Stomach smooth muscle (tissue), 2 donors: Measurements from ENCODE around the gene CLASP1.
"Not testable (repeated sequence)": the region's sequence is repeated elsewhere in the genome, so short reads cannot be mapped to it uniquely, and the experiment has no call there.

Experiments
- H3K27ac ChIP-seq: one replicate; pipeline ENCODE4 v1.7.0; 2013; ENCODE audit warnings: mild to moderate bottlenecking, low read length, inconsistent platforms
- H3K27me3 ChIP-seq, 2 donors: one replicate each; pipeline ENCODE4 v1.7.0; 2013; ENCODE audit warnings: low read length in 2 of 2; ENCODE audit not compliant: insufficient read depth in 2 of 2, control insufficient read depth in 1 of 2
- H3K36me3 ChIP-seq, 2 donors: one replicate each; pipeline ENCODE4 v1.7.0; 2013; ENCODE audit warnings: low read length in 2 of 2; ENCODE audit not compliant: control insufficient read depth in 2 of 2, insufficient read depth in 2 of 2
- H3K4me1 ChIP-seq: one replicate; pipeline ENCODE4 v1.7.0; 2013; ENCODE audit warnings: low read length; ENCODE audit not compliant: control insufficient read depth, insufficient read depth
- H3K4me3 ChIP-seq, 2 donors: one replicate each; pipeline ENCODE4 v1.7.0; 2013; ENCODE audit warnings: low read length in 2 of 2
- H3K9ac ChIP-seq, 2 donors: one replicate each; pipeline ENCODE4 v1.7.0; 2013; ENCODE audit warnings: low read length in 2 of 2, mild to moderate bottlenecking in 1 of 2
- H3K9me3 ChIP-seq, 2 donors: one replicate each; pipeline ENCODE4 v1.7.0; 2013; ENCODE audit warnings: low read length in 2 of 2; ENCODE audit not compliant: control insufficient read depth in 2 of 2
- donor health status: healthy.
- donor health status: Pancreatic carcinoma.

Gene CLASP1

DNA sequence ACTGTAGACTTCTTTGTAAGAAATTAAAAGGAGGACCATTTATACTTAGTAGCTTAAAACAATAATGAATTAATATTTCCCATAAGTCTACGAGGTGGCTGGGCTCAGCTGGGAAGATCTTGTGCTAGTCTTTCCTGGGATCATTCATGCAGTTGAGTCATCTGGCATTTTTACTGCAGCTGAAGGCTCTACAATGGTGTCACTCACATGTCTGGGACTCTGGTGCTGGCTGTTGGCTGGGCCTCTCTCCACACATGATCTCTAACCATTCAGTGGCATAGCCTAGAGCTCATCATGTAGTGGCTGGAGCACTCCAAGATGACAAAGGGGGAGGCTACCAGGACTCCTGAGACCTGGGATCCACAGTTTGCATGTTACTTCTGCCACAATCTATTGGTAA lies 35.5 kb downstream of the CLASP1 start:
- Histone ChIP-seq H3K36me3 (peaks cover 0 to 2% of the 10 kb centered on the region in 2 donors), H3K9ac (no peak overlapping the region), H3K4me3 (no peak overlapping the region), H3K27me3 (no peaks in the 10 kb centered on the region), H3K27ac (no peak overlapping the region), H3K4me1 (peaks cover 4% of the 10 kb centered on the region), H3K9me3 (no peaks in the 10 kb centered on the region)

DNA sequence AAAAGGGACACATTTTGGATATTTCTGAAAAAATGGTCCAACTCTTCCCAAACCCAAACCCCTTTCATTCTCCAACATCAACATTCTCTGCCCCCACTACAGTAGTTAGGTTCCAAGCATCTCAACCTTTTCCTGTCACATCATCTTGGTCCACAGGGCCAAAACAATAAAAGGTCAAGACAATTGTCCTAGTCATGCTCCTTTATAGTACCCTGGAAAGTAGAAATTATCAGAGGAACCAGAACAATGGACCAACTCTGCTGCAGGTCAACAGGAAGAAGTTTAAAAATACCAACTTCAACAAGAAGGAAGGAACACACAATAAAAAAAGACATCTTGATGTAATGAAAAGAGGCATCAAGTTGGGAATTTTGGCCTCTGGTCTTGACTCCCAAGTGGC lies 36.1 kb downstream of the CLASP1 start:
- Histone ChIP-seq H3K27ac (no peak overlapping the region), H3K9me3 (no peaks in the 10 kb centered on the region), H3K27me3 (no peaks in the 10 kb centered on the region), H3K4me1 (peaks cover 4% of the 10 kb centered on the region), H3K4me3 (no peak overlapping the region), H3K9ac (no peak overlapping the region), H3K36me3 (peaks cover 0 to 2% of the 10 kb centered on the region in 2 donors)

DNA sequence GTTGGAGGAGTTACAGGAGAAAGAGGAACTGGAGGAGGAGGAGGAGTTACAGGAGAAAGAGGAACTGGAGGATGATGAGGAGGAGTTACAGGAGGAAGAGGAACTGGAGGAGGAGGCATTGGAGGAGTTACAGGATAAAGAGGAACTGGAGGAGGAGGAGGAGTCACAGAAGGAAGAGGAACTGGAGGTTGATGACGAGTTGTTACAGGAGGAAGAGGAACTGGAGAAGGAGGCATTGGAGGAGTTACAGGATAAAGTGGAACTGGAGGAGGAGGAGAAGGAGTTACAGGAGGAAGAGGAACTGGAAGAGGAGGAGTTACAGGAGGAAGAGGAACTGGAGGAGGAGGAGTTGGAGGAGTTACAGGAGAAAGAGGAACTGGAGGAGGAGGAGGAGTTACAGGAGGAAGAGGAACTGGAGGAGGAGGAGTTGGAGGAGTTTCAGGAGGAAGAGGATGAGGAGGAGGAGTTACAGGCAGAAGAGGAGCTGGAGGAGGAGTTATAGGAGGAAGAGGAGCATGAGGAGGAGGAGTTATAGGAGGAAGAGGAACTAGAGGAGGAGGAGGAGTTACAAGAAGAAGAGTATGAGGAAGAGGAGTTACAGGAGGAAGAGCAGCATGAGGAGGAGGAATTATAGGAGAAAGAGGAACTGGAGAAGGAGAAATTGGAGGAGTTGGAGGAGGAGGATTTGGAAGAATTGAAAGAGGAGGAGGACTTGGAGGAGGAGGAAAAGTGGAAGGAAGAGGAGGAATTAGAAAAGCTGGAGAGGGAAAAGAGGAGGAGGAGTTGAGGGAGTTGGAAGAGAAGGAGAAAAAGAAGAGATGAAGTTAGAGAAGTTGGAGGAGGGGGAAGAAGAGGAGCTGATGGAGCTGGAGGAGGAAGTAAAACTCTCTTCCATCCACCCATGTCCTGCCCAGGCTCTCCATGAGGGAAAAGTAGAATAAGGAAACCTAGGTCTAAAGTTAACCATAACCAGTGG lies 37.2 kb downstream of the CLASP1 start:
- H3K36me3 ChIP-seq, result peaks cover 0 to 2% of the 10 kb centered on the region in 2 donors
- H3K9me3 ChIP-seq, result no peaks in the 10 kb centered on the region
- H3K27ac ChIP-seq, result no peak overlapping the region
- H3K9ac ChIP-seq, result no peak overlapping the region
- H3K27me3 ChIP-seq, result no peaks in the 10 kb centered on the region
- H3K4me1 ChIP-seq, result peaks cover 2% of the 10 kb centered on the region
- H3K4me3 ChIP-seq, result no peak overlapping the region

DNA sequence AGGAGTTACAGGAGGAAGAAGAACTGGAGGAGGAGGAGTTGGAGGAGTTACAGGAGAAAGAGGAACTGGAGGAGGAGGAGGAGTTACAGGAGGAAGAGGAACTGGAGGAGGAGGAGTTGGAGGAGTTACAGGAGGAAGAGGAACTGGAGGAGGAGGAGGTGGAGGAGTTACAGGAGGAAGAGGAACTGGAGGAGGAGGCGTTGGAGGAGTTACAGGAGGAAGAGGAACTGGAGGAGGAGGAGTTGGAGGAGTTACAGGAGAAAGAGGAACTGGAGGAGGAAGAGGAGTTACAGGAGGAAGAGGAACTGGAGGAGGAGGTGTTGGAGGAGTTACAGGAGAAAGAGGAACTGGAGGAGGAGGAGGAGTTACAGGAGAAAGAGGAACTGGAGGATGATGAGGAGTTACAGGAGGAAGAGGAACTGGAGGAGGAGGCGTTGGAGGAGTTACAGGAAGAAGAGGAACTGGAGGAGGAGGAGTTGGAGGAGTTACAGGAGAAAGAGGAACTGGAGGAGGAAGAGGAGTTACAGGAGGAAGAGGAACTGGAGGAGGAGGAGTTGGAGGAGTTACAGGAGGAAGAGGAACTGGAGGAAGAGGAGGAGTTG lies 38.1 kb downstream of the CLASP1 start:
- H3K4me1 ChIP-seq, H3K36me3 ChIP-seq, H3K27ac ChIP-seq, H3K9ac ChIP-seq, H3K4me3 ChIP-seq, H3K9me3 ChIP-seq, H3K27me3 ChIP-seq: not testable (repeated sequence)

DNA sequence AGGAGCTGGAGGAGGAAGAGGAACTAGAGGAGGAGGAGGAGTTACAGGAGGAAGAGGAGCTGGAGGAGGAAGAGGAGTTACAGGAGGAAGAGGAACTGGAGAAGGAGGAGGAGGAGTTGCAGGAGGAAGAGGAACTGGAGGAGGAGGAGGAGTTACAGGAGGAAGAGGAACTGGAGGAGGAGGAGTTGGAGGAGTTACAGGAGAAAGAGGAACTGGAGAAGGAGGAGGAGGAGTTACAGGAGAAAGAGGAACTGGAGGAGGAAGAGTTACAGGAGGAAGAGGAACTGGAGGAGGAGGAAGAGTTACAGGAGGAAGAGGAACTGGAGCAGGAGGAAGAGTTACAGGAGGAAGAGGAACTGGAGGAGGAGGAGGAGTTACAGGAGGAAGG lies 38.8 kb downstream of the CLASP1 start:
- not testable (repeated sequence) for H3K27me3 ChIP-seq, H3K27ac ChIP-seq, H3K36me3 ChIP-seq, H3K4me1 ChIP-seq, H3K4me3 ChIP-seq, H3K9me3 ChIP-seq, H3K9ac ChIP-seq

DNA sequence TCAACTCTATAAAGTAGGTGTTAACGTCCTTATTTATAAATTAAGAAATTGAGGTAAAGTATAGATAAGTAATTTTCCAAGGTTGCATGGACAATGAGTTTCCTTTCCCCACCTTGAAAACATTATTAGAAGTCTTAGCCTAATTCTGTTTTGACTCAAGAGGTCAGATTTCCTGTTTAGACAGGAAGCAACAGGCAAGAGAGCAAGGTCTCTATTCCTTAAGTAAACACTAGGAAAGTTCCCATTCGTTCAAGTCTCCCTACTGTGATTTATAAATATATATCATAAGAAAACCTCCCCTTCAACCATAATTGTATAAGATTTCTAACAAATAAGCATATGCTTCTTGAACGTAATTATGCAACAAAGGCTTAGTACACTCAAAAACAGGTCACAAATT lies 40.3 kb downstream of the CLASP1 start:
- Histone ChIP-seq H3K27me3 (no peaks in the 10 kb centered on the region), H3K36me3 (peaks cover 0 to 8% of the 10 kb centered on the region in 2 donors), H3K9ac (no peak overlapping the region), H3K9me3 (no peaks in the 10 kb centered on the region), H3K4me1 (no peaks in the 10 kb centered on the region), H3K27ac (no peak overlapping the region), H3K4me3 (no peak overlapping the region)

DNA sequence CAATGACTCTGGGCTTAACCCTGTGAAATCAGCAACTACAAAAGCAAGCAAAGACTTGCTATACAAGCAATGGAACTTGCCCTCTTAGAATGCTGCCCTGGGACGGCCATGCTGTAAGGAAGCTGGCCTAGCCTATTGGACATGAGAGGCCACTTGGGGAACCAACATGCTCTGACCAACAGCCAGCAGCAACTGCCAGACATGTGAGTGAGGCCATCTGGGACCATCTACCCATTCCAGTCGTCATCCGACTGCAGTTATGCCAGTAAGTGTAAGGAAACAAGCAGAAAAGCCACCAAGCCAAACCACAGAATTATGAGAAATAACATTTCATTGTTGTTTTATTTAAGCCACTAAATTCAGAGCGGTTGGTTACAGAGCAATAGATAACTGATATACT lies 40.9 kb downstream of the CLASP1 start:
- Histone ChIP-seq H3K9ac (no peak overlapping the region), H3K4me1 (no peaks in the 10 kb centered on the region), H3K27me3 (no peaks in the 10 kb centered on the region), H3K9me3 (no peaks in the 10 kb centered on the region), H3K4me3 (no peak overlapping the region), H3K27ac (no peak overlapping the region), H3K36me3 (peaks cover 0 to 8% of the 10 kb centered on the region in 2 donors)

DNA sequence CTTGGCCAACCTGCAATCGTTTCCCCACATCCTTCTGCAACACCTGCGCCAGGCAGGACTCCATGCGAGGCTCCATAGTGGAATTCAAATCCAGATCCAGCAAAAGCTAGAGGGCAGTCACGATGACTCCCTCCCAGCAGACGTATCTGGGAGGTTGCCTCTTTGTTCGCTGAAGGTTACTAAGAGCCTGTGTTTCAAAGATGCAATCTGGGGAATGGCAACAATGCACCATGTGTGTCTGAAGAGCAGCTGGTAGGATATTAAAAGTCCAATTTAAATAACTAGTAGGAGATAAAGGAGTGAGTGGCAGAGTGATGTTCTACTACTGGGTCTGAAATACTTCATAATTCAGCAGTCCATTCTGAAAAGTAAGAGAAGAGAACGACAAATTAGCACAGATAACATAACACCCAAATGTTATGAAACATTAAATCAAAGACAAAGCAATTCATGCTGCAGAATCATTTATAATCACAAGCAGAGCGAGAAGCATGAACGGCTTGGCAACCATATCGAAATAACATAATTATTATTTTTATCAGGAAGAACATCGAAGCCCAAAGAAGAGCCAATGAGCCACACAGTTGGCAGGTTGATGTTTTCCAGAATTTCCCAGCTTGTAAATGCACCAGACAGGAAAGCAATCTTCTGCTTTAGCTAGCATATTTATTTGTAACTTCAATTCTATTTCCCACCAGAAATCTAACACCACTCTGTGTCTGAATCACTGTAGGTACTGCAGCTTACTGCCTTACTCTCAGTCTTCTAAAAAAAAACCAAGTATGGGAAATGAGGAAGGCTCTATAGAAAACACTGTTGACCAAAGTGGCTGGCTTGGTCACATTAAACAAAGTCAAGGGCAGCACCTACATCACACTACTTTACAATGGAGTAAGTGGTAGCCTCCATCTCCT lies 43.2 kb downstream of the CLASP1 start:
- Histone ChIP-seq H3K9ac (no peak overlapping the region), H3K27ac (no peak overlapping the region)

DNA sequence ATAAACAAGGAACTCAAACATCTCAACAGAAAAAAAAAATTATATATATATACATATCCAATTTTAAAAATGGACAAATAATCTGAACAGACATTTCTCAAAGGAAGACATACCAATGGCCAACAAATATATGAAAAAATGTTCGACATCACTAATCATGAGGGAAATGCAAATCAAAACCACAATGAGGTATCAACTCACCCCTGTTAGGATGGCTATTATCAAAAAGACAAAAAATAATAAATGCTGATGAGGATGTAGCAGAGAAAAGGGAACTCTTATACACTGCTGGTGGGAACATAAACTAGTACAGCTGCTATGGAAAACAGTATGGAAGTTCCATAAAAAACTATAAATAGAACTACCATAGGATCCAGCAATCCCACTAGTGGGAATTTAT lies 46.1 kb downstream of the CLASP1 start:
- H3K4me3 ChIP-seq, result no peak overlapping the region
- no peak overlapping the region for H3K9ac ChIP-seq
- H3K36me3 ChIP-seq, result peaks cover 0 to 8% of the 10 kb centered on the region in 2 donors
- no peak overlapping the region for H3K27ac ChIP-seq
- H3K27me3 ChIP-seq, result no peaks in the 10 kb centered on the region
- no peaks in the 10 kb centered on the region for H3K9me3 ChIP-seq
- no peaks in the 10 kb centered on the region for H3K4me1 ChIP-seq

More for the DNA sequence above, 43.2 kb downstream of the CLASP1 start:
- Histone ChIP-seq H3K4me3 (no peak overlapping the region), H3K4me1 (no peaks in the 10 kb centered on the region), H3K9me3 (no peaks in the 10 kb centered on the region), H3K36me3 (peaks cover 0 to 8% of the 10 kb centered on the region in 2 donors), H3K27me3 (no peaks in the 10 kb centered on the region)

DNA sequence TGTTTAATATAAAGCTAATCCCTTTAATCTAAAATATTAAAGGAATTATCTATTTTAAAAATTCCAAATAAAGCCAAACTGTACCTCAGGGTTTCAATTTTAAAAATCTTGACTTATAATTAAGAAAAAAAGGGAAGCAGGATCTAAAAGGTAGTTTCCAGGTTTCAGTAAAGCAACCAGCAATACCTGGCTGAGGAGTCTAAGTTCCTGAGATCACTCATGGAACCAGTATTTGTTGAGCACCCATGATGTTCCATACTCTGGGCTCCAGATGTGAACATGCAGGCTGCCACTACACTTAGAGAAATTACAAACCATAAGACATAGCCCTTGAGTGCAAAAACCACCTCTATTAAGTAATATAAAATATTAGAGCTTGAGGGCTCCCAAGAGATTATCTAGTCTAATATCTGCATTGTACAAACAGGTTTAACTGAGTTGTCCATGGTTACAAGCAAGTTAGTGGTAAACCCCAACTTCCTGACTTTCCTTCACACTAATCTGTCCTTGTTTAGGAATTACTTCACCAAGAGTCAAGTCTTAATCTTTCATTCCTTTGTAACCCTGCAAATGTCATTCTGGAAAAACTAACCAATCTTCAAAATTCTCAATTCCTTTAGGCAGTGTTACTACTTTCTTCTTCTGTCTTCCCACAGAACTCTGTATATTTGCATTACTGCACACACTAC lies 49.2 kb downstream of the CLASP1 start:
- H3K4me1 ChIP-seq, result peaks cover 6% of the 10 kb centered on the region

More for the DNA sequence above, 49.2 kb downstream of the CLASP1 start:
- H3K9ac ChIP-seq, result no peak overlapping the region
- H3K4me3 ChIP-seq, result no peak overlapping the region
- H3K9me3 ChIP-seq, result no peaks in the 10 kb centered on the region
- peaks cover 0 to 7% of the 10 kb centered on the region in 2 donors for H3K36me3 ChIP-seq
- no peaks in the 10 kb centered on the region for H3K27me3 ChIP-seq
- no peak overlapping the region for H3K27ac ChIP-seq
